ENCODE measurements around the gene PGAP3.

Gene PGAP3

GRCh38 chr17:39696731-39697130 lies 8.9 kb upstream of the PGAP3 start:
- DNase-seq = no peak

- no peak for DNase-seq
Measured at GRCh38 chr17:39695089-39695474, 7.2 kb upstream of the PGAP3 start.

GRCh38 chr17:39694593-39694992 lies 6.7 kb upstream of the PGAP3 start:
- no peak for DNase-seq

GRCh38 chr17:39688945-39689344 lies 1.1 kb upstream of the PGAP3 start:
- DNase-seq = no peak

GRCh38 chr17:39688475-39688835 lies 598 bp upstream of the PGAP3 start:
- no peak for DNase-seq

- DNase-seq = no peak
Measured at GRCh38 chr17:39687101-39687545, 734 bp downstream of the PGAP3 start.

GRCh38 chr17:39684369-39685192 lies 3.3 kb downstream of the PGAP3 start:
- DNase-seq = no peak

- no peak for DNase-seq
Measured at GRCh38 chr17:39683295-39683939, 4.4 kb downstream of the PGAP3 start.

- DNase-seq = no peak
Measured at GRCh38 chr17:39679521-39680192, 8.2 kb downstream of the PGAP3 start.

- DNase-seq = no peak
Measured at GRCh38 chr17:39678340-39679116, 9.3 kb downstream of the PGAP3 start.

GRCh38 chr17:39677542-39678339 lies 10.1 kb downstream of the PGAP3 start:
- no peak for DNase-seq

GRCh38 chr17:39677072-39677471 lies 10.8 kb downstream of the PGAP3 start:
- DNase-seq = no peak

- peak; percentile 22 to 60 for DNase-seq
Measured at GRCh38 chr17:39676198-39676819, 11.5 kb downstream of the PGAP3 start.

- no peak for DNase-seq
Measured at GRCh38 chr17:39675390-39676082, 12.3 kb downstream of the PGAP3 start.

- DNase-seq = no peak
Measured at GRCh38 chr17:39674702-39675389, 13.0 kb downstream of the PGAP3 start.

GRCh38 chr17:39674179-39674578 lies 13.7 kb downstream of the PGAP3 start:
- no peak for DNase-seq

GRCh38 chr17:39673335-39674081 lies 14.3 kb downstream of the PGAP3 start:
- no peak for DNase-seq

GRCh38 chr17:39672522-39673334 lies 15.1 kb downstream of the PGAP3 start:
- DNase-seq = no peak

Data from inflammatory macrophage (primary cell).